ENCODE results near the gene USP31. TPM values are rescaled to one million over a fixed set of nuclear protein-coding genes. Genes with fewer than 3 reads are reported as not detected.

USP31 gene
- total and polyA plus RNA-seq, 2 donors (not counting 1 experiment from before 2014, with no cell fraction given), result 1.6 to 6.7 TPM

- H3K4me2 ChIP-seq (replicated peaks; ENCODE audit: low read depth, low read length, poor library complexity, severe bottlenecking), result no peak overlapping the region
- Mint-ChIP-seq H3K4me1 (no peaks in the 10 kb centered on the region), H3K9me3 (ENCODE audit: insufficient read depth) (no peaks in the 10 kb centered on the region), H3K27me3 (peaks cover 57% of the 10 kb centered on the region), H3K27ac (no peak overlapping the region), H3K4me3 (no peak overlapping the region)
- ATAC-seq (ENCODE audit: low read depth), result no peak
- peaks cover 0 to 31% (median 26%) of the 10 kb centered on the region in 4 experiments for H3K27me3 ChIP-seq (replicated peaks in 1 of 4; ENCODE audit: control extremely low read depth in 1 of 4, control insufficient read depth in 3 of 4, insufficient read depth in 4 of 4, low read length in 3 of 4)
- peaks cover 0 to 3% (median 0%) of the 10 kb centered on the region in 3 donors for H3K9me3 ChIP-seq (ENCODE audit: control extremely low read depth in 1 of 3, control insufficient read depth in 2 of 3, insufficient read depth in 1 of 3, low read length in 2 of 3)
- DNase-seq, result no peak
- intact Hi-C loops (cut with micrococcal nuclease), result no loop called here
- H4K20me1 ChIP-seq (ENCODE audit: control insufficient read depth, insufficient read depth, low read length, poor library complexity, severe bottlenecking), result no peaks in the 10 kb centered on the region
- TF ChIP-seq EZH2 (IDR thresholded peaks at IDR 0.05; ENCODE audit: borderline replicate concordance, insufficient read depth, low read depth, low read length, poor library complexity, severe bottlenecking), result no peak
- no peak for TF ChIP-seq CTCF (IDR thresholded peaks at IDR 0.05)
- H3K36me3 ChIP-seq (replicated peaks in 1 of 2; ENCODE audit: control extremely low read depth in 1 of 2, control insufficient read depth in 1 of 2, extremely low read depth in 1 of 2, insufficient read depth in 2 of 2, low read length in 1 of 2), result no peaks in the 10 kb centered on the region
- POLR2A ChIA-PET, result no interaction called here
- H3K4me3 ChIP-seq (ENCODE audit: control extremely low read depth in 1 of 5, extremely low read depth in 1 of 5, insufficient read depth in 1 of 5, low read depth in 2 of 5, low read length in 4 of 5), result no peak overlapping the region
- no peaks in the 10 kb centered on the region for H3K79me2 ChIP-seq (ENCODE audit: control insufficient read depth, insufficient read depth, low read length)
- H3K4me1 ChIP-seq (ENCODE audit: control insufficient read depth in 2 of 2, insufficient read depth in 2 of 2, low read length in 2 of 2), result no peaks in the 10 kb centered on the region
- CTCF ChIA-PET, result interaction anchor here (2.4 kb wide), 1 partner anchor 9 kb away, joined by 5 read pairs; no protein-coding TSS in a partner anchor
- H3K27ac ChIP-seq (ENCODE audit: low read length in 2 of 2), result no peak overlapping the region
- H2AFZ ChIP-seq (ENCODE audit: insufficient read depth, low read depth, low read length, poor library complexity, severe bottlenecking), result no peak overlapping the region
- no peak overlapping the region for H3K9ac ChIP-seq (ENCODE audit: low read length)
These were observed 26.4 kb upstream of the USP31 start for GRCh38 chr16:23175651-23176050.

GRCh38 chr16:23174622-23175021 is 25.4 kb upstream of the USP31 start:
- Histone ChIP-seq H4K20me1 (ENCODE audit: control insufficient read depth, insufficient read depth, low read length, poor library complexity, severe bottlenecking) (no peaks in the 10 kb centered on the region), H3K27me3 (replicated peaks in 1 of 4; ENCODE audit: control extremely low read depth in 1 of 4, control insufficient read depth in 3 of 4, insufficient read depth in 4 of 4, low read length in 3 of 4) (peaks cover 0 to 27% (median 24%) of the 10 kb centered on the region in 4 experiments), H3K4me1 (ENCODE audit: control insufficient read depth in 2 of 2, insufficient read depth in 2 of 2, low read length in 2 of 2) (no peaks in the 10 kb centered on the region), H3K36me3 (replicated peaks in 1 of 2; ENCODE audit: control extremely low read depth in 1 of 2, control insufficient read depth in 1 of 2, extremely low read depth in 1 of 2, insufficient read depth in 2 of 2, low read length in 1 of 2) (no peaks in the 10 kb centered on the region), H3K27ac (ENCODE audit: low read length in 2 of 2) (no peak overlapping the region), H2AFZ (ENCODE audit: insufficient read depth, low read depth, low read length, poor library complexity, severe bottlenecking) (no peak overlapping the region), H3K9me3 (ENCODE audit: control extremely low read depth in 1 of 3, control insufficient read depth in 2 of 3, insufficient read depth in 1 of 3, low read length in 2 of 3) (peaks cover 0 to 3% (median 0%) of the 10 kb centered on the region in 3 donors), H3K9ac (ENCODE audit: low read length) (no peak overlapping the region), H3K4me3 (ENCODE audit: control extremely low read depth in 1 of 5, extremely low read depth in 1 of 5, insufficient read depth in 1 of 5, low read depth in 2 of 5, low read length in 4 of 5) (no peak overlapping the region), H3K79me2 (ENCODE audit: control insufficient read depth, insufficient read depth, low read length) (no peaks in the 10 kb centered on the region), H3K4me2 (replicated peaks; ENCODE audit: low read depth, low read length, poor library complexity, severe bottlenecking) (no peak overlapping the region)
- ChIA-PET POLR2A (no interaction called here), CTCF (interaction anchor here (0.5 kb wide), 1 partner anchor 268 kb away, joined by 3 read pairs; no protein-coding TSS in a partner anchor)
- H3K4me3 Mint-ChIP-seq, result no peak overlapping the region
- DNase-seq (no peak), ATAC-seq (ENCODE audit: low read depth) (no peak)
- no peak overlapping the region for H3K27ac Mint-ChIP-seq
- 34% methylated on average over 2 of the region's 2 CpGs for WGBS (ENCODE audit: insufficient coverage)
- intact Hi-C loops (cut with micrococcal nuclease), result no loop called here
- peaks cover 59% of the 10 kb centered on the region for H3K27me3 Mint-ChIP-seq
- no peaks in the 10 kb centered on the region for H3K4me1 Mint-ChIP-seq
- no peaks in the 10 kb centered on the region for H3K9me3 Mint-ChIP-seq (ENCODE audit: insufficient read depth)
- TF ChIP-seq EZH2 (IDR thresholded peaks at IDR 0.05; ENCODE audit: borderline replicate concordance, insufficient read depth, low read depth, low read length, poor library complexity, severe bottlenecking) (no peak), CTCF (IDR thresholded peaks at IDR 0.05) (no peak)

Data from B cell (primary cell).